K562 (cell line): Measurements from ENCODE around the gene ZNF181. TPM values are rescaled to one million over a fixed set of nuclear protein-coding genes. Genes with fewer than 3 reads are reported as not detected.
A peak's percentile ranks its signal among the peaks of the same experiment; 100 is the strongest.

Source experiments
- ARID1B ChIP-seq: fragments of 450-650 bp; IDR thresholded peaks from 2 replicates; pipeline ENCODE4 v1.6.1; 2016; ENCODE audit warnings: antibody characterized with exemption, mild to moderate bottlenecking, inconsistent platforms
- CBFA2T2 ChIP-seq: fragments of 450-650 bp; conservative IDR thresholded peaks from 2 replicates; pipeline ENCODE4 v1.6.1; 2017; ENCODE audit warnings: mild to moderate bottlenecking
- CBX3 ChIP-seq, 2 experiments: IDR thresholded peaks; 1 replicate in 1 of 2; 2 replicates in 1 of 2; pipeline ENCODE4 v1.6.1; 2012; ENCODE audit warnings: inconsistent platforms in 2 of 2, low read length in 2 of 2, borderline replicate concordance in 1 of 2, control low read depth in 1 of 2
- HNRNPL ChIP-seq: fragments of 200-400 bp; formaldehyde crosslinking; IDR thresholded peaks from 2 replicates; pipeline ENCODE4 v1.6.1; 2017; ENCODE audit warnings: low read depth, mild to moderate bottlenecking, low read length
- KAT2B ChIP-seq: IDR thresholded peaks from one replicate; pipeline ENCODE4 v1.6.1; 2012; ENCODE audit warnings: low read depth, mild to moderate bottlenecking, control low read depth, inconsistent platforms, low read length, moderate library complexity
- KDM4B ChIP-seq, 2 experiments: fragments of 450-650 bp in 1 of 2; sonication (generic) in 1 of 2; IDR thresholded peaks; 2 replicates each; pipeline ENCODE4 v1.6.1; 2016 to 2017; ENCODE audit warnings: borderline replicate concordance in 2 of 2, antibody characterized with exemption in 1 of 2, low read depth in 1 of 2, mild to moderate bottlenecking in 1 of 2
- MTF1 ChIP-seq: fragments of 250-450 bp; sonication (Bioruptor Pico); IDR thresholded peaks from 2 replicates; pipeline ENCODE4 v1.9.0; 2021; ENCODE audit warnings: moderate library complexity, mild to moderate bottlenecking, inconsistent platforms, borderline replicate concordance
- NBN ChIP-seq: fragments of 450-650 bp; IDR thresholded peaks from 2 replicates; pipeline ENCODE4 v1.6.1; 2016; ENCODE audit warnings: low read depth, mild to moderate bottlenecking
- NR2C2 ChIP-seq, 2 experiments: fragments of 200-800 bp in 1 of 2; sonication (Bioruptor generic) in 1 of 2; sonication (generic) in 1 of 2; formaldehyde crosslinking in 1 of 2; IDR thresholded peaks; 2 replicates each; pipeline versions ENCODE4 v1.6.1 to v1.8.0; 2016 to 2022; ENCODE audit warnings: mild to moderate bottlenecking in 1 of 2, missing compliant biosample characterization in 1 of 2, missing genetic modification characterization in 1 of 2, missing genetic modification reagents in 1 of 2
- PML ChIP-seq: IDR thresholded peaks from 2 replicates; pipeline ENCODE4 v1.6.1; 2012; ENCODE audit warnings: low read length, inconsistent platforms
- RHOXF2B ChIP-seq: fragments of 250-450 bp; sonication (Bioruptor Pico); conservative IDR thresholded peaks from 2 replicates; pipeline ENCODE4 v1.5.1; 2021
- ZBTB7A ChIP-seq: IDR thresholded peaks from 2 replicates; pipeline ENCODE4 v1.6.1; 2011; ENCODE audit warnings: low read depth, mild to moderate bottlenecking, low read length, moderate library complexity, borderline replicate concordance; ENCODE audit not compliant: control insufficient read depth
- ZNF24 ChIP-seq: fragments of 450-650 bp; IDR thresholded peaks from 2 replicates; pipeline ENCODE4 v1.6.1; 2016
- ZNF408 ChIP-seq: fragments of 250-450 bp; sonication (Bioruptor Pico); IDR thresholded peaks from 2 replicates; pipeline ENCODE4 v1.4.0; 2020; ENCODE audit warnings: low read depth, mild to moderate bottlenecking, moderate library complexity
- ZNF584 ChIP-seq: fragments of 200-800 bp; sonication (Bioruptor generic); IDR thresholded peaks from 2 replicates; pipeline ENCODE4 v1.6.1; 2016; ENCODE audit warnings: low read depth, mild to moderate bottlenecking, missing genetic modification characterization, missing compliant biosample characterization
- ZNF699 ChIP-seq: fragments of 250-450 bp; sonication (Bioruptor Pico); IDR thresholded peaks from 2 replicates; pipeline ENCODE4 v1.8.0; 2021; ENCODE audit warnings: mild to moderate bottlenecking, moderate library complexity; ENCODE audit not compliant: insufficient replicate concordance
- polyA plus RNA-seq, 8 experiments: library from polyadenylated mRNA; depleted of rRNA in 4 of 8; stranded (reverse) in 5 of 8; unstranded in 3 of 8; fragments of >200 nt; fragmentation: Nextera tagmentation in 2 of 8; fragmentation: Illumina TruSeq in 1 of 8; extraction: Ambion mirVana in 2 of 8; extraction: Trizol in 1 of 8; gene quantifications; 2 replicates each; pipeline versions ENCODE4 v1.2.1 to v1.2.3, GENCODE V29; 2011 to 2014; ENCODE audit warnings: inconsistent platforms in 1 of 8, missing spikeins in 1 of 8
- total RNA-seq, 7 experiments: library from RNA; depleted of rRNA in 6 of 7; stranded (reverse); fragments of >200 nt in 6 of 7; fragmentation: Illumina TruSeq in 2 of 7; extraction: Trizol in 2 of 7; gene quantifications; 2 replicates each; pipeline versions ENCODE4 v1.2.1 to v1.2.3, GENCODE V29; 2011 to 2021; ENCODE audit warnings: low replicate concordance in 1 of 7
- TF ChIP-seq, protein P1 (sequence below), 2 experiments: fragments of 450-650 bp; IDR thresholded peaks; 2 replicates each; pipeline ENCODE4 v1.6.1; 2018; ENCODE audit warnings: mild to moderate bottlenecking in 2 of 2, low read depth in 1 of 2; ENCODE audit not compliant: partially characterized antibody in 2 of 2
- TF ChIP-seq, protein P2 (sequence below): fragments of 450-650 bp; IDR thresholded peaks from 2 replicates; pipeline ENCODE4 v1.7.1; 2018; ENCODE audit warnings: mild to moderate bottlenecking, low read depth; ENCODE audit not compliant: partially characterized antibody
- TF ChIP-seq, protein P3 (sequence below): fragments of 250-450 bp; sonication (Bioruptor Pico); IDR thresholded peaks from 2 replicates; pipeline ENCODE4 v1.8.0; 2022; ENCODE audit warnings: inconsistent platforms, mild to moderate bottlenecking, moderate library complexity, borderline replicate concordance

Gene ZNF181
- total and polyA plus RNA-seq, 9 of the 15 experiments (the other 6 are each of a cell fraction or from before 2014, with no cell fraction given) = 4.3 to 20.3 (median 12.1) TPM

DNA sequence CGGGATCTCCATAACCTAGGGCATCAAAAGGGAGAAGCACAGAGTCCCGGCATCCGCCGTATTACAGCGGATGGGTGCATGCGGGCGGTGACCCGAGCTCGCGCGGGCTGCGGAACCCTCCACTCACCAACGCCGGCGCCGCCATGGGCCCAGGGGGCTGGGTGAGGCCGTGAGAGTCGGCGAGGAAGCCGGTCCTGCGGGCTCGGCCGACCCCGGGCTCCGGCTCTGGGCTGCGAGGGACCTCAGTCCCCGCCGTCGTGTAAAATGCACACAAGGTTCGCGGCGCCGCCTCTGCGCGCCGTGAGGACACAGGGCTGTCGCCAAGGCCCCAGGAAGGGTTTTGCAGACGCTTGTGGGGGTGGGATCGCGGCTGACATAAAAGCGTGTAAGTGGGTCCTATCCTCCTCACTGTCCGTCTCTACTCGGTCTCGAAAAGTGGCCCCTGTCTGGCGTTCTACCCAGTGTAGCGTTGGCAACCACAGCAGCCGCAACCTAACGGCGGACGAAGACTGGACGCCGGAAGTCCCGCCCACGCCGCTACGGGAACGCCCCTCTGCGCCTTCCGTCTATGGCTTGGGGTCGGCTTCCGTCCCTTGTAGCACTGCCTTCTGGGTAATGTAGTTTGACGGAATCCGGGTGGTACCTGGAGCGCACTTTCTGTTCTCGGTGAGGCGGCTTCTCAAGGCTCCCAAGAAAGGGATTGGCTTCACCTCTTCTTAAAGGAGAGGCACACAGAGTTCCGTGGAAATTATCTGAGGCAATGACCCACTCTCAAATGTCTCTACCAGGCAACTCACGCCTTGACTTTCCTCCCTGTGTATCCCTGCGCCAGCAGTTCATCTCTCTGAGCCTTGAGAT is 38.9 kb downstream of the ZNF181 start, which contains the start of gene ZNF599 (continued):
- TF ChIP-seq NR2C2 (CRISPR knock-in tag; IDR thresholded peaks at IDR 0.05) = peak; percentile 44; the same call in 1 of the 2 replicates
- peak; percentile 86 for TF ChIP-seq NR2C2 (tag; IDR thresholded peaks at IDR 0.05)
- TF ChIP-seq ZNF408 = no peak
- TF ChIP-seq CBFA2T2 = no peak
- TF ChIP-seq ZNF699 (CRISPR knock-in tag) = no peak
- TF ChIP-seq RHOXF2B = no peak
- TF ChIP-seq KDM4B (IDR thresholded peaks at IDR 0.05; ENCODE audit: borderline replicate concordance in 2 of 2, low read depth in 1 of 2) = peak in 1 of 2 experiments; percentile 83; a peak in 1 of 4 replicates
- TF ChIP-seq ZBTB7A = no peak
- no peak for TF ChIP-seq KAT2B
- no peak for TF ChIP-seq NBN
- TF ChIP-seq HNRNPL = no peak
- no peak for TF ChIP-seq MTF1
- no peak for TF ChIP-seq ZNF24
- no peak for TF ChIP-seq ZNF584
- no peak for TF ChIP-seq PML
- no peak for TF ChIP-seq ARID1B
- peak in 1 of 2 experiments; percentile 6; a peak in 2 of 3 replicates for TF ChIP-seq CBX3 (IDR thresholded peaks at IDR 0.05; ENCODE audit: borderline replicate concordance in 1 of 2, low read length in 2 of 2)
- TF ChIP-seq, protein P1, sequence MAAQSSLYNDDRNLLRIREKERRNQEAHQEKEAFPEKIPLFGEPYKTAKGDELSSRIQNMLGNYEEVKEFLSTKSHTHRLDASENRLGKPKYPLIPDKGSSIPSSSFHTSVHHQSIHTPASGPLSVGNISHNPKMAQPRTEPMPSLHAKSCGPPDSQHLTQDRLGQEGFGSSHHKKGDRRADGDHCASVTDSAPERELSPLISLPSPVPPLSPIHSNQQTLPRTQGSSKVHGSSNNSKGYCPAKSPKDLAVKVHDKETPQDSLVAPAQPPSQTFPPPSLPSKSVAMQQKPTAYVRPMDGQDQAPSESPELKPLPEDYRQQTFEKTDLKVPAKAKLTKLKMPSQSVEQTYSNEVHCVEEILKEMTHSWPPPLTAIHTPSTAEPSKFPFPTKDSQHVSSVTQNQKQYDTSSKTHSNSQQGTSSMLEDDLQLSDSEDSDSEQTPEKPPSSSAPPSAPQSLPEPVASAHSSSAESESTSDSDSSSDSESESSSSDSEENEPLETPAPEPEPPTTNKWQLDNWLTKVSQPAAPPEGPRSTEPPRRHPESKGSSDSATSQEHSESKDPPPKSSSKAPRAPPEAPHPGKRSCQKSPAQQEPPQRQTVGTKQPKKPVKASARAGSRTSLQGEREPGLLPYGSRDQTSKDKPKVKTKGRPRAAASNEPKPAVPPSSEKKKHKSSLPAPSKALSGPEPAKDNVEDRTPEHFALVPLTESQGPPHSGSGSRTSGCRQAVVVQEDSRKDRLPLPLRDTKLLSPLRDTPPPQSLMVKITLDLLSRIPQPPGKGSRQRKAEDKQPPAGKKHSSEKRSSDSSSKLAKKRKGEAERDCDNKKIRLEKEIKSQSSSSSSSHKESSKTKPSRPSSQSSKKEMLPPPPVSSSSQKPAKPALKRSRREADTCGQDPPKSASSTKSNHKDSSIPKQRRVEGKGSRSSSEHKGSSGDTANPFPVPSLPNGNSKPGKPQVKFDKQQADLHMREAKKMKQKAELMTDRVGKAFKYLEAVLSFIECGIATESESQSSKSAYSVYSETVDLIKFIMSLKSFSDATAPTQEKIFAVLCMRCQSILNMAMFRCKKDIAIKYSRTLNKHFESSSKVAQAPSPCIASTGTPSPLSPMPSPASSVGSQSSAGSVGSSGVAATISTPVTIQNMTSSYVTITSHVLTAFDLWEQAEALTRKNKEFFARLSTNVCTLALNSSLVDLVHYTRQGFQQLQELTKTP (IDR thresholded peaks at IDR 0.05; ENCODE audit: low read depth in 1 of 2, partially characterized antibody in 2 of 2) = peak in 1 of 2 experiments; percentile 73
- TF ChIP-seq, protein P2, sequence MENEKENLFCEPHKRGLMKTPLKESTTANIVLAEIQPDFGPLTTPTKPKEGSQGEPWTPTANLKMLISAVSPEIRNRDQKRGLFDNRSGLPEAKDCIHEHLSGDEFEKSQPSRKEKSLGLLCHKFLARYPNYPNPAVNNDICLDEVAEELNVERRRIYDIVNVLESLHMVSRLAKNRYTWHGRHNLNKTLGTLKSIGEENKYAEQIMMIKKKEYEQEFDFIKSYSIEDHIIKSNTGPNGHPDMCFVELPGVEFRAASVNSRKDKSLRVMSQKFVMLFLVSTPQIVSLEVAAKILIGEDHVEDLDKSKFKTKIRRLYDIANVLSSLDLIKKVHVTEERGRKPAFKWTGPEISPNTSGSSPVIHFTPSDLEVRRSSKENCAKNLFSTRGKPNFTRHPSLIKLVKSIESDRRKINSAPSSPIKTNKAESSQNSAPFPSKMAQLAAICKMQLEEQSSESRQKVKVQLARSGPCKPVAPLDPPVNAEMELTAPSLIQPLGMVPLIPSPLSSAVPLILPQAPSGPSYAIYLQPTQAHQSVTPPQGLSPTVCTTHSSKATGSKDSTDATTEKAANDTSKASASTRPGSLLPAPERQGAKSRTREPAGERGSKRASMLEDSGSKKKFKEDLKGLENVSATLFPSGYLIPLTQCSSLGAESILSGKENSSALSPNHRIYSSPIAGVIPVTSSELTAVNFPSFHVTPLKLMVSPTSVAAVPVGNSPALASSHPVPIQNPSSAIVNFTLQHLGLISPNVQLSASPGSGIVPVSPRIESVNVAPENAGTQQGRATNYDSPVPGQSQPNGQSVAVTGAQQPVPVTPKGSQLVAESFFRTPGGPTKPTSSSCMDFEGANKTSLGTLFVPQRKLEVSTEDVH = no peak
- TF ChIP-seq, protein P3, sequence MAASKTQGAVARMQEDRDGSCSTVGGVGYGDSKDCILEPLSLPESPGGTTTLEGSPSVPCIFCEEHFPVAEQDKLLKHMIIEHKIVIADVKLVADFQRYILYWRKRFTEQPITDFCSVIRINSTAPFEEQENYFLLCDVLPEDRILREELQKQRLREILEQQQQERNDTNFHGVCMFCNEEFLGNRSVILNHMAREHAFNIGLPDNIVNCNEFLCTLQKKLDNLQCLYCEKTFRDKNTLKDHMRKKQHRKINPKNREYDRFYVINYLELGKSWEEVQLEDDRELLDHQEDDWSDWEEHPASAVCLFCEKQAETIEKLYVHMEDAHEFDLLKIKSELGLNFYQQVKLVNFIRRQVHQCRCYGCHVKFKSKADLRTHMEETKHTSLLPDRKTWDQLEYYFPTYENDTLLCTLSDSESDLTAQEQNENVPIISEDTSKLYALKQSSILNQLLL (CRISPR knock-in tag) = no peak
